ENCODE data around the gene NRXN3. TPM values are rescaled to one million over a fixed set of nuclear protein-coding genes. Genes with fewer than 3 reads are reported as not detected.

NRXN3 gene
- total RNA-seq, 1 experiment from 2014 or later = not detected

GRCh38 chr14:79229383-79229909 is 1059.3 kb downstream of the NRXN3 start:
- intact Hi-C loops (cut with micrococcal nuclease; ENCODE audit: unreplicated experiment) = no loop called here
- Histone ChIP-seq H3K9me3 (ENCODE audit: control insufficient read depth, insufficient read depth, low read depth, low read length) (no peaks in the 10 kb centered on the region), H3K27me3 (ENCODE audit: control insufficient read depth, insufficient read depth, low read length) (no peaks in the 10 kb centered on the region), H3K27ac (ENCODE audit: low read length) (no peak overlapping the region), H3K4me3 (ENCODE audit: low read depth in 2 of 2, low read length in 2 of 2) (no peak overlapping the region), H3K4me1 (ENCODE audit: control insufficient read depth, insufficient read depth, low read length) (no peaks in the 10 kb centered on the region), H3K36me3 (ENCODE audit: control insufficient read depth, insufficient read depth, low read length) (no peaks in the 10 kb centered on the region)
- no peak for ATAC-seq
- in situ Hi-C loops (cut with HindIII; ENCODE audit: low pct_unique_long_range_greater_than_20kb, low sequenced_read_pairs) = no loop called here
- CTCF ChIA-PET = no interaction called here
- no TSS peak for BruUV-seq (replicated peaks)
- TF ChIP-seq, protein P1, sequence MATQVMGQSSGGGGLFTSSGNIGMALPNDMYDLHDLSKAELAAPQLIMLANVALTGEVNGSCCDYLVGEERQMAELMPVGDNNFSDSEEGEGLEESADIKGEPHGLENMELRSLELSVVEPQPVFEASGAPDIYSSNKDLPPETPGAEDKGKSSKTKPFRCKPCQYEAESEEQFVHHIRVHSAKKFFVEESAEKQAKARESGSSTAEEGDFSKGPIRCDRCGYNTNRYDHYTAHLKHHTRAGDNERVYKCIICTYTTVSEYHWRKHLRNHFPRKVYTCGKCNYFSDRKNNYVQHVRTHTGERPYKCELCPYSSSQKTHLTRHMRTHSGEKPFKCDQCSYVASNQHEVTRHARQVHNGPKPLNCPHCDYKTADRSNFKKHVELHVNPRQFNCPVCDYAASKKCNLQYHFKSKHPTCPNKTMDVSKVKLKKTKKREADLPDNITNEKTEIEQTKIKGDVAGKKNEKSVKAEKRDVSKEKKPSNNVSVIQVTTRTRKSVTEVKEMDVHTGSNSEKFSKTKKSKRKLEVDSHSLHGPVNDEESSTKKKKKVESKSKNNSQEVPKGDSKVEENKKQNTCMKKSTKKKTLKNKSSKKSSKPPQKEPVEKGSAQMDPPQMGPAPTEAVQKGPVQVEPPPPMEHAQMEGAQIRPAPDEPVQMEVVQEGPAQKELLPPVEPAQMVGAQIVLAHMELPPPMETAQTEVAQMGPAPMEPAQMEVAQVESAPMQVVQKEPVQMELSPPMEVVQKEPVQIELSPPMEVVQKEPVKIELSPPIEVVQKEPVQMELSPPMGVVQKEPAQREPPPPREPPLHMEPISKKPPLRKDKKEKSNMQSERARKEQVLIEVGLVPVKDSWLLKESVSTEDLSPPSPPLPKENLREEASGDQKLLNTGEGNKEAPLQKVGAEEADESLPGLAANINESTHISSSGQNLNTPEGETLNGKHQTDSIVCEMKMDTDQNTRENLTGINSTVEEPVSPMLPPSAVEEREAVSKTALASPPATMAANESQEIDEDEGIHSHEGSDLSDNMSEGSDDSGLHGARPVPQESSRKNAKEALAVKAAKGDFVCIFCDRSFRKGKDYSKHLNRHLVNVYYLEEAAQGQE (IDR thresholded peaks at IDR 0.05; ENCODE audit: insufficient read depth in 1 of 2, low read depth in 2 of 2, low read length in 1 of 2) = no peak
- TF ChIP-seq SIN3A (IDR thresholded peaks at IDR 0.05; ENCODE audit: borderline replicate concordance, insufficient read depth, low read depth, low read length) (no peak), POLR2AphosphoS5 (IDR thresholded peaks at IDR 0.05; ENCODE audit: low read depth, low read length) (no peak), TCF7L2 (IDR thresholded peaks at IDR 0.05; ENCODE audit: low read depth, low read length) (no peak)
- TF ChIP-seq, protein P2, sequence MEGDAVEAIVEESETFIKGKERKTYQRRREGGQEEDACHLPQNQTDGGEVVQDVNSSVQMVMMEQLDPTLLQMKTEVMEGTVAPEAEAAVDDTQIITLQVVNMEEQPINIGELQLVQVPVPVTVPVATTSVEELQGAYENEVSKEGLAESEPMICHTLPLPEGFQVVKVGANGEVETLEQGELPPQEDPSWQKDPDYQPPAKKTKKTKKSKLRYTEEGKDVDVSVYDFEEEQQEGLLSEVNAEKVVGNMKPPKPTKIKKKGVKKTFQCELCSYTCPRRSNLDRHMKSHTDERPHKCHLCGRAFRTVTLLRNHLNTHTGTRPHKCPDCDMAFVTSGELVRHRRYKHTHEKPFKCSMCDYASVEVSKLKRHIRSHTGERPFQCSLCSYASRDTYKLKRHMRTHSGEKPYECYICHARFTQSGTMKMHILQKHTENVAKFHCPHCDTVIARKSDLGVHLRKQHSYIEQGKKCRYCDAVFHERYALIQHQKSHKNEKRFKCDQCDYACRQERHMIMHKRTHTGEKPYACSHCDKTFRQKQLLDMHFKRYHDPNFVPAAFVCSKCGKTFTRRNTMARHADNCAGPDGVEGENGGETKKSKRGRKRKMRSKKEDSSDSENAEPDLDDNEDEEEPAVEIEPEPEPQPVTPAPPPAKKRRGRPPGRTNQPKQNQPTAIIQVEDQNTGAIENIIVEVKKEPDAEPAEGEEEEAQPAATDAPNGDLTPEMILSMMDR (IDR thresholded peaks at IDR 0.05) = no peak
- POLR2A ChIA-PET = no interaction called here
- no peak for DNase-seq (ENCODE audit: low read depth, low spot score)

DNA sequence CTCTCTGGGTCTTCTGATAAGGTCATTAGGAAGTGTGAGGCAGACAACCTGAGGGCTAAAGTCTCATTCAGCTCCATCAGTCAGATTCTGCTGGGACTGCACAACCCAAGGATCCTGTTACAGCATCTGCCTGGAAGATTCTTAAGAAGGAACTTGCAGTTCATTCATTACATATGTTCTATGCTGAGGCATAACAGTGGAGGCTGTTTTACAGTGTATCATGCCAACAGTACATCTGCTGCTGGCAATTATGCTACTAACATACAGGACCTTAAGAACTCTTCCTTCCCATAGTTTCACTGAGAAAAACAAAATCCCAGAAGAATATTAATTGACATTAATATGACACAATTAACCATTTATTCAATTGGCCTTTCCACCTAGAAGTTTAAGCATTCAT is 1072.5 kb downstream of the NRXN3 start:
- Histone ChIP-seq H3K36me3 (ENCODE audit: control insufficient read depth, insufficient read depth, low read length) (no peaks in the 10 kb centered on the region), H3K27ac (ENCODE audit: low read length) (no peak overlapping the region), H3K4me1 (ENCODE audit: control insufficient read depth, insufficient read depth, low read length) (no peaks in the 10 kb centered on the region), H3K27me3 (ENCODE audit: control insufficient read depth, insufficient read depth, low read length) (no peaks in the 10 kb centered on the region), H3K4me3 (ENCODE audit: low read depth in 2 of 2, low read length in 2 of 2) (no peak overlapping the region), H3K9me3 (ENCODE audit: control insufficient read depth, insufficient read depth, low read depth, low read length) (no peaks in the 10 kb centered on the region)
- no peak for DNase-seq (ENCODE audit: low read depth, low spot score)
- ChIA-PET POLR2A (no interaction called here), CTCF (no interaction called here)
- BruUV-seq (replicated peaks) = no TSS peak
- TF ChIP-seq, protein P2 (IDR thresholded peaks at IDR 0.05) = no peak
- TF ChIP-seq TCF7L2 (IDR thresholded peaks at IDR 0.05; ENCODE audit: low read depth, low read length) (no peak), SIN3A (IDR thresholded peaks at IDR 0.05; ENCODE audit: borderline replicate concordance, insufficient read depth, low read depth, low read length) (no peak), POLR2AphosphoS5 (IDR thresholded peaks at IDR 0.05; ENCODE audit: low read depth, low read length) (no peak)
- TF ChIP-seq, protein P1 (IDR thresholded peaks at IDR 0.05; ENCODE audit: insufficient read depth in 1 of 2, low read depth in 2 of 2, low read length in 1 of 2) = no peak
- ATAC-seq = no peak
- intact Hi-C loops (cut with micrococcal nuclease; ENCODE audit: unreplicated experiment) (no loop called here), in situ Hi-C loops (cut with HindIII; ENCODE audit: low pct_unique_long_range_greater_than_20kb, low sequenced_read_pairs) (no loop called here)

All from Panc1 (cell line).